Ascending aorta (tissue), 2 donors: ENCODE data around the gene EPN1. TPM values are rescaled to one million over a fixed set of nuclear protein-coding genes. Genes with fewer than 3 reads are reported as not detected.

Source experiments
- DNase-seq, 2 donors: peaks; one replicate each; pipeline ENCODE4 v3.0.0-alpha.2; 2019; ENCODE audit warnings: low spot score in 2 of 2
- H3K27ac ChIP-seq, 2 donors: fragments of 200-600 bp; sonication (generic); one replicate each; pipeline ENCODE4 v1.5.1; 2016 to 2017; ENCODE audit warnings: mild to moderate bottlenecking in 1 of 2
- H3K27me3 ChIP-seq: fragments of 200-600 bp; sonication (generic); one replicate; pipeline ENCODE4 v1.5.1; 2017
- H3K36me3 ChIP-seq, 2 donors: fragments of 200-600 bp; sonication (generic); one replicate each; pipeline ENCODE4 v1.5.1; 2016
- H3K4me1 ChIP-seq, 2 donors: fragments of 200-600 bp; sonication (generic); one replicate each; pipeline ENCODE4 v1.5.1; 2016 to 2017; ENCODE audit warnings: mild to moderate bottlenecking in 1 of 2
- H3K4me3 ChIP-seq, 2 donors: fragments of 200-600 bp; sonication (generic); one replicate each; pipeline ENCODE4 v1.5.1; 2016 to 2017; ENCODE audit warnings: mild to moderate bottlenecking in 1 of 2
- H3K9me3 ChIP-seq, 2 donors: fragments of 200-600 bp; sonication (generic); one replicate each; pipeline ENCODE4 v1.5.1; 2016
- CTCF ChIP-seq, 3 experiments: fragments of 200-600 bp in 2 of 3; fragments of 450-650 bp in 1 of 3; sonication (generic) in 2 of 3; IDR thresholded peaks; one replicate each; pipeline ENCODE4 v1.5.1; 2016 to 2019; ENCODE audit warnings: antibody characterized with exemption in 3 of 3, mild to moderate bottlenecking in 1 of 3, moderate library complexity in 1 of 3
- intact Hi-C: fragments of 100-400 bp; cut with DNase I; formaldehyde crosslinking; loops from one replicate; pipeline ENCODE4 v1.15.1; 2023
- total RNA-seq: library from RNA; depleted of rRNA; stranded (reverse); fragments of >200 nt; gene quantifications from one replicate; pipeline ENCODE4 v1.1.0, GENCODE V29; 2016

Gene EPN1
- total RNA-seq, 1 donor from 2014 or later, result 122 TPM

- DNase-seq, result peak; percentile 79 to 97
- H3K4me1 ChIP-seq, result peaks cover 21 to 41% of the 10 kb centered on the region in 2 donors
- H3K36me3 ChIP-seq, result peaks cover 10 to 11% of the 10 kb centered on the region in 2 donors
- H3K9me3 ChIP-seq, result no peaks in the 10 kb centered on the region
- no peaks in the 10 kb centered on the region for H3K27me3 ChIP-seq
- H3K27ac ChIP-seq, result peak within 1 kb of the TSS; percentile 97
- TF ChIP-seq CTCF (IDR thresholded peaks at IDR 0.05), result no peak
- intact Hi-C loops, result loop anchor here (1.0 to 10.0 kb wide), 6 partner anchors 20 to 1460 kb away; partner anchors contain the start of genes EPN1, LENG8, PPP1R12C and PPP6R1
- H3K4me3 ChIP-seq, result peak within 1 kb of the TSS; percentile 77 to 89
These were observed 20.0 kb upstream of the EPN1 start, which contains the start of gene U2AF2 for GRCh38 chr19:55654868-55655647. U2AF2 (plus strand) TSS chr19:55655035; CDS start chr19:55655105, 70 bp downstream.

GRCh38 chr19:55655648-55656040 lies 19.4 kb upstream of the EPN1 start:
- intact Hi-C loops, result loop anchor here (2.0 to 10.0 kb wide), 4 partner anchors 19 to 1461 kb away; partner anchors contain the start of genes EPN1, PPP1R12C, TSEN34 and ZNF784
- Histone ChIP-seq H3K4me1 (peaks cover 21 to 41% of the 10 kb centered on the region in 2 donors), H3K27ac (peak overlapping the region; percentile 97), H3K9me3 (no peaks in the 10 kb centered on the region), H3K27me3 (no peaks in the 10 kb centered on the region), H3K4me3 (peak overlapping the region; percentile 77 to 89), H3K36me3 (peaks cover 16% of the 10 kb centered on the region in 2 donors)
- no peak for TF ChIP-seq CTCF (IDR thresholded peaks at IDR 0.05)
- no peak for DNase-seq

GRCh38 chr19:55656552-55656951 lies 18.5 kb upstream of the EPN1 start:
- no peaks in the 10 kb centered on the region for H3K9me3 ChIP-seq
- no peaks in the 10 kb centered on the region for H3K27me3 ChIP-seq
- peak overlapping the region; percentile 77 to 89 for H3K4me3 ChIP-seq
- intact Hi-C loops, result loop anchor here (10.0 kb wide), 2 partner anchors 542 to 1462 kb away; partner anchors contain the start of genes PPP1R12C and TSEN34
- H3K4me1 ChIP-seq, result peaks cover 21 to 41% of the 10 kb centered on the region in 2 donors
- no peak for TF ChIP-seq CTCF (IDR thresholded peaks at IDR 0.05)
- peaks cover 25% of the 10 kb centered on the region in 2 donors for H3K36me3 ChIP-seq
- H3K27ac ChIP-seq, result no peak overlapping the region
- DNase-seq, result no peak

- no peak overlapping the region for H3K27ac ChIP-seq
- TF ChIP-seq CTCF (IDR thresholded peaks at IDR 0.05), result no peak
- H3K9me3 ChIP-seq, result no peaks in the 10 kb centered on the region
- no peaks in the 10 kb centered on the region for H3K27me3 ChIP-seq
- intact Hi-C loops, result loop anchor here (10.0 kb wide), 2 partner anchors 542 to 1462 kb away; partner anchors contain the start of genes PPP1R12C and TSEN34
- DNase-seq, result no peak
- peaks cover 21 to 41% of the 10 kb centered on the region in 2 donors for H3K4me1 ChIP-seq
- H3K4me3 ChIP-seq, result peak overlapping the region; percentile 77 to 89
- H3K36me3 ChIP-seq, result peaks cover 31 to 32% of the 10 kb centered on the region in 2 donors
These were observed 17.9 kb upstream of the EPN1 start for GRCh38 chr19:55656988-55657747.

- Histone ChIP-seq H3K4me1 (peaks cover 21 to 41% of the 10 kb centered on the region in 2 donors), H3K27ac (no peak overlapping the region), H3K36me3 (peaks cover 49% of the 10 kb centered on the region in 2 donors), H3K4me3 (no peak overlapping the region), H3K27me3 (no peaks in the 10 kb centered on the region), H3K9me3 (no peaks in the 10 kb centered on the region)
- intact Hi-C loops, result loop anchor here (10.0 kb wide), 2 partner anchors 544 to 1464 kb away; partner anchors contain the start of genes PPP1R12C and TSEN34
- no peak for TF ChIP-seq CTCF (IDR thresholded peaks at IDR 0.05)
- DNase-seq, result no peak
These were observed 16.1 kb upstream of the EPN1 start for GRCh38 chr19:55658846-55659459.
